Stimulated activated CD8-positive, alpha-beta memory T cell treated with anti-CD3 and anti-CD28 coated beads, Interleukin-4, amount 100 ng/mL, for 48 hours (primary cell): Measurements from ENCODE around the gene GAS2L2.

Source experiments
- DNase-seq: peaks from one replicate; pipeline ENCODE4 v3.0.0-alpha.2; 2020

GAS2L2 gene

DNA sequence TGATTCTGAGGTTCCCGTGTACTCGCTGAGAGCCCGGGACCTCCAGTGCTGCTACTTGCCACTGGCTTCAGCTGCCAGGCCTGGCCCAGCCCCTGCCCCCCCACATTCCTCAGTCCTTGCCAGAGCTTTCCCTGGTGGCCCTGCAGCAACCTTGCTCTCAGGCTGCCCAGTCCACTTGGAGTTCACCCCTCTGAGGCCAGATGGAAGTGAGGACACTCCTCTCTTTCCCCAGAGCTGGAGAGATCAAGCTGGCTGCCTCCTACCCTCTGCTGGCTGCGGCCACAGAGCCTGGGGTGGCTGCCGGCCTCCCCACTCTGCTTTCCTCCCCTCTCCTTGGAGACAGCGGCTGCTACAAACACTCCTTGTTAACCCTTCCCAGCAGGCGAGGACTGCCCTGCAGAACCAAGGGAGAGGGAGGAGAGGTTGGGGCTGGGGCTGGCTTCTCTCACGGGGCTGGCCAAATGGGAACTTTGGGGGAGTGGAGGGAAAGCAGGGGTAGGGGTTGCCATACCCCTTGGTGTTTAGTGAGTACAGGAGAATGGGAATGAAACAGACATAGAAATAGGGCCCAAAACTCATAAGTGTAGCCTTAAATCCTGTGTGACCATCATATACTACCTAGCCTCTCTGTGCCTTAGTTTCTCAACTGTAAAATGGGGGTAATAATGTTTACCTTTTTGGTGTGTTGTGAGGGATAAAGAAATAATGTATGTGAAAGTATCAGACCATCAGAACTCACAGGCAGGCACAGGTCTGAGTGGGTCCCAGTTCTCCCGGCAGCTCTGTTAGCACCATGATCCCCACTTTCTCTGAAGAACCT, at the start of gene GAS2L2:
Gene GAS2L2 (minus strand): TSS at position 295 of the 820 bp plus-strand sequence. CDS start 389 bp downstream, outside the sequence.
- DNase-seq = no peak

DNA sequence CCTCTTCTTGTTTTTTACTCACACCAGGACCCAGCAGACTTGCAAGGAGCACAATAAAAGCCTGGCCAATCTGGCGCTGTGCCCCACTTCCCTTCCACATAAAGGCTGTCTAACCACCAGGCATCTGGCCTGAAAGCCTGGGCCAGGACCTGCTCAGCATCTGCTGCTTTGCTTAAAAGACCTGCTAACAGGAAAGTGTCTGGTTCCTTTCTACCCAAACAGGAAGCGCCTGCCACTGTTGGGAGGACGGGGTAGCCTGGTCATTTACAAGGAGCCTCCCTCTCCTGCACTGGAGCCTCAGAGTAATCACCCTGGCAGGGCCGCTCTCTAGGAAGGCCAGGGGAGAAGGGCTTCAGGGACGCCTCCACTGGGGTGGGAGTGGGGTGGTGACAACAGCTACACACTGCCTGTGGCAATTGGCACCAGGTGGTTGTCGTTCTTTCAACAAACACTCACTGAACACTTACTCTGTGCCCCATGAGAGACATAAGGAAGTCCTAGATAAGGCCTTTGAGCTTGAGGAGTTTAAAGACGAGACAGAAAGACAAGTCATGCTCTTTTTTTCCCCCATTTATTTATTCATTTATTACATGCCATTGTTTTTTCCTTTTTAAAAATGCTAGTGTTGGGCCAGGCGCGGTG, 48.7 kb upstream of the GAS2L2 start:
- no peak for DNase-seq

DNA sequence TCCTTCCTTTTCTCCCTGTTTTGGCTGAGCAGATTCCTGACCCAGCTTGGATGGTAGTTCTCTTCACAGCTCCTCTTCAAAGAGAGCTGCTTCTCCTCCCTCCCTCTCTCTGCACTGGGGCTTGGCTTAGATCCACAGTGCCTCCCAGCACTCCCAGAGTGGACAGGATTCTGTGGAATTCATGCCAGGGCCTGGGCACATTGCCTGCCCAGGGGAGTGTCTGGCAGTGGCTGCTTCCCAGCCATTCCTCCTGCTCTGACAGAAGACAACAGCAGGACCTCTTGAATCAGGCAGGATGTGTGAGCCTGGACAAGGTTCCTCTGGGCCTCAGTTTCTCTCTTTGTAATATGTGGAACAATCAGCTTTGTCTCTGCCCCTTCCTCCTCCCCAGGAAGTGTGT, 46.9 kb upstream of the GAS2L2 start:
- DNase-seq = no peak

DNA sequence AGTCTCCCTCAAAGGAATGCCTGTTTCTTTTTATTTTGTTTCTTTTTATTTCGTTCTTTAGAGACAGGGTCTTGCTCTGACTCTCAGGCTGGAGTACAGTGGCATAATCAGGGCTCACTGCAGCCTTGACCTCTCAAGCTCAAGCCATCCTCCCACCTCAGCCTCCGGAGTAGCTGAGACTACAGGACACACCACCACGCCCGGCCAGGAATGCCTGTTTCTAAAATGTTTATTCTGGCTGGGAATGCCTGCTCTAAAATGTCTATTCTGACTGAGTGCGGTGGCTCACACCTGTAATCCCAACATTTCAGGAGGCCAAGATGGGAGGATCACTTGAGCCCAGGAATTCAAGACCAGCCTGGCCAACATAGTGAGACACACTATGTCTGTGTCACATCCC, 44.9 kb upstream of the GAS2L2 start:
- no peak for DNase-seq

DNA sequence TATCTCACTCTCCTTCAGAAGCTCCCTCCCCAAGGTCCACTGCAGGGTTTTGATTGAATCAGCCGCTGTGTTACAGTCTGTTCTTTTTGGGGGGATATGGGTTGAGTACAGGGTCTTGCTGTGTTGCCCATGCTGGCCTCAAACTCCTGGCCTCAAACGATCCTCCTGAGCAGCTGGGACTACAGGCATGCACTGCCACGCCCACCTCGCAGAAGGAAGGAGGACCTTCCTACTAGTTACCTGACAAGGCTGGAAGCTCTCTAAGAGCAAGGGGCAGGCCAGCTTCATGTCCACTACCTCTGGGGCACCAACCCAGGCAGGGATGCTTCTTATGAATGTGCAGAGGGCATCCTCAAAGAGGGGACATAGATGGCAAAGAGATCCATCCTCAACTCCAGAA, 44.3 kb upstream of the GAS2L2 start:
- no peak for DNase-seq

DNA sequence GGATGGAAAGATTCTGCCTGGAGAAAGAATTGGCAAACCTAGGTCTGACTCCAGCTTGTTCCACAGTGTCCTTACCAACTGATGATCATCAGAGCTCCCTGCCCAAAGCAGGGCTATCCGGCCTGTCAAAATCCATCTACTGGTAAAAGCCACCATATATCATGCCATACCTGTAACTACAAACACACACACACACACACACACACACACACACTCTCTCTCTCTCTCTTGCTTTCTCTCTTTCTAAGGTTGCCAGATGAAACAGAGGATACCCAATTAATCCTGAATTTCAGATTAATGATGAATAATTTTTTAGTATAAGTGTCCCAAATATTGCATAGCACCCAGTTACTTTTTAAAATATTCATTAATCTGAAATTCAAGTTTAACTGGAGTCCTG, 43.9 kb upstream of the GAS2L2 start:
- no peak for DNase-seq

DNA sequence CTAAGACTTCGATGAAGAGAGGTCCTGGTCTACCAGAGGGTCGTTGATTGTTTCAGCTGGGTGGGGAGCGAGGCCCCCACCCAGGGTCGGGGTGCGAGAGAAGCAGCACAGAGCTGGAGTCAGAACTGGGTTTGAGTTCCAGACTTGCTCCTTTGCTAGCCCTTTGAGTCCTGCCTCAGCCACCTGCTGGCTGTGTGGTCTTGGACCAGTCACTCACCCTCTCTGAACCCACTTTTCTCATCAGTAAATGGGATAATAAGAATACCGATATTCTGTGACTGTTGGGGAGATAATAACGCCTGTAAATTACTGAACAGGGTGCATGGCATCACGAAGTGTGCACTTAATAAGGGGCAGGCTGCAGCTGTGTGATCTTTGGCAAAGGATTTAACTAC, 42.8 kb upstream of the GAS2L2 start:
- no peak for DNase-seq

DNA sequence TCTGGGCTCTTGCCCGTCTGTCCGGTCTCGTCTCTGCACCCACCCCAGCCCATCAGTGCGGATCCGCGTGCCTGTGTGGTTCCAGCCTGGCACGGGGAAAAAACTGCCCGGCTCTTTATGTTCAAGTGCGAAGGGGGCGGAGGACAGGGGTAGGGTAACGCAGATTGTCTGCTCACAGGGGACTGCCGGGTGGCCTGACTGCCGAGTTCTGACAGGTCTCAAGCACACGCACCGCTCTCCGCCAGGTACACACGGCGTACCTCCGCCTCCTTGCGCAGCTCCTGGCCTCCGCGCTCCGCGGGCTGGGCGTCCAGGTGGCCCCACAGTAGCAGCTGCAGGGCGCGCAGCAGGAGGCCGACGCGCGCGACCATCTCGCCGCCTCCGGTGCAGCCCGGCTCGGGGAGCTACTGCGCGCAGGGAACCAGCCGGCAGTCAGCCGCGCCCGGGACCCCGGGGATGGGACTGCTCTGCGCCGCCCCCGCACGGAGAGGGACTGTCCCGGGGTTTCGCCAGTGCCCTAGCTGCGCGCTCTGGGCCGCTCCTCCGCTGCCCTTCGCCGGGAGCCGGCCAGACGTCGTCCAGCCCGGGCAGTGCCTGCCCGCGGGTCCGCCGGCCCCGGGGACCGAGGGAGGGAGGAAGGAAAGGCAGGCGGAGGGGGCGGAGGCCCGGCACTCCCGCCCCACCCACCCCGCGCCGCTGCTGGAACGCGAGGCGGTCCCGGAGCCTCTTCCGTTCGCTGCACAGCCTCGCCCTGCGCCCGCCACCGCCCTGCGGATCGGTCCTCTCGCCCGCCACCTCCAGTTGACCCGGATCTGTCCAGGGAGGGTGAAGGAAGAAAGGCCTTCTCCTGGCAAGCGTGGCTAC, 42.2 kb upstream of the GAS2L2 start, which contains the start of gene MMP28:
Gene MMP28 (minus strand): TSS at position 635 of the 864 bp plus-strand sequence. CDS start 264 bp downstream, at position 371.
- peak; percentile 59 for DNase-seq

DNA sequence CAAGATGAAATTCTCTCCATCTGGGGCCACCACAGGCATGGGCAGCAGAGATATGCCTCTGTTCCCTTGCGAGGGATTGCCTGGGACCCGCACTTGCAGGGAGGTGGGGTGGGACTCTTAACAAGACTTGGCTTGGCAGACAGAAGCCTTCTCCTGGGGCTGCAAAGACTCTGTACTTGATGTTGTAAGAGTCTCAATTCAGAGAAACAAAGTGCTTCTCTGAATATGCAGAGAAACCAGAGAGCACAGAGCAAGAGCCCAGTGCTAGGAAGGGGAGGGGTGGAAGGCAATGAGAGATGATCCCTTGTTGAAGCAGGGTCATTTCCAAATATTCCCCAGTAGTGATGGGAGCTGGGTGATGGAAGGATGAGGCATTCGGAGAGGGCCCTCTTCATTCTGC, 40.2 kb upstream of the GAS2L2 start:
- DNase-seq = peak; percentile 12

DNA sequence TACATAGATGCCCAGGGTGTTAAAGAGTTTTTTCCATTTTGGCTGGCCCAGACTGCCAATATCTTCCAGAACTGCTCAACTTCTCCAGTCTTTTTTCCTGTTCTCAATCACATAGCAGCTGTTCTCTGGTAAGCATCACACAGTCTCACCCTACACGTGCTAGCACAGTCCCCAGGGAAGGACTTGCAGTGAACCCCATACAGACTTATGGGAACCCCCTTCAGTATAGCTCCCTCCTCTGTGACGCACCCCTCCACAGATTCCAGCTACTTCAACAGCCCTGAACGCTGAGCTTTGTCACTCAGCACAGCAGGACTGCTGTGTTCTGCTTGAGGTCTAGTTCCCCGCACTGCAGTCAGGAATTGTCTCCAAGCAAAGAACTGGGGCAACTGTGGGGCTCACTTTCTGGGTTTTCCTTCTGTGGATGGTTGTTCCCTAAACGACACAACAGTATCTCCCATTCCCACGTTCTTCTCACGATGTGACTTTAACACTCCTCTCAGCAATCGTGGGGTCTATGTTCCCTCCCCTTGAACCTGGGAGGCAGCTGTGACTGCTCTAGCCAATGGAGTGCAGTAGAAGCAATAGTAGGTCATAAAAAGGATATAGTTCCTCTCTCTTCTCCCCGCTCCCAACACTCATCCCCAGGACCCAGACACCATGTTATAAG, 38.8 kb upstream of the GAS2L2 start:
- DNase-seq = no peak

DNA sequence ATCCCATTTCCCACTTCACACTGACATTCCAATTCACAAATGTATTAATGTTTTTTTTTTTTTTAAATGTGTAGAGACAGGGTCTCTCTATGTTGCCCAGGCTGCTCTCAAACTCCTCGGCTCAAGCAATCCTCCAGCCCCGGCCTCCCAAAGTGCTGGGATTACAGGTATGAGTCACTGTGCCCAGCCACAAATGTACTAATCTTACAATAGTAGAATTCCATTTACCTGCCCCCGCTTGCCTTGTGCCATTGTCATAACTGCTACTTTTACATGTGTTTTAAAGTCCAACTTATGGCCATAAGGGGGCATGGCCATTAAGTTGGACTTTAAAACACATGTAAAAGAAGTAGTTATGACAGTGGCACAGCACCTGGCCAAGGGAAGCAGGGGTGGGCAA, 37.8 kb upstream of the GAS2L2 start:
- no peak for DNase-seq

DNA sequence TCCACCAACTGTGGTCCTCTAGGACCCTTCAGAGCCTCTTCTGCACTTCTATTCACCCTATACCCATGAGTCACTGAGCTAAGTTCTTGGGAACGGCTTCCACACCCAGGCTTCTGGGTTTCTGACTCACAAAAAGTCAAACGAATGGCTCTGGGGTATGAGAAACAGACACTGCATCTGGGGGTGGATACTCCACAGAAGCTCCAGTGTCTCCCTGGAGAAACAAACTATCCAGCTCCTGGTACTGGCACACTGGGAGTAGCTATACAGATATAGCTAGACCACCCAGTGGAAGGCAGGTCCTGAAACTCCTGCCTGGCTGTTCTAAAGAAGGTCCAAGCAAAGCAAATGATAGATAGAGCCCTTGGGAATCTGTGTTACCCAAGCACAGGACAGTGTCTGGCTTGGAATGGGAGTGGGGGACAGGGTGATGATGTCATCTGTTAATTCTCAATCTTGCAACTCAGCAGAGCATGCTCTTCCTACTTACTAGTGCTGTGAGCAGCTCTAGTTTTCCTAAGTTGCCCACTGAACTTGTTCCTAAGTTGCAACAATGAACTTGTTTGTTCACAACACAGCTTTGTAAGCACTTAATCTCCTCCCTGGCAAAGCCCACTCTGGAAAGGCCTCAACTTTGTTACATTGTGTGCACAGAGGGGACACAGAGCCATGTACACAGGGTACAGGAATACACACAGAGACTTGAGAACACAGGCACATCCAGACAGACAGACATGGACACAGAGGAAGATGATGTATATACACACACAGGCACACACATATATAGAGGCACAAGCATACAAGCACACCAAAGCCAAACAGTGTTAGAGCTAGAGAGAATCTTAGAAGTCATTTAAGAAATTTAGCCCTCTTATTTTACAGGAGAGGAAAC, 35.7 kb upstream of the GAS2L2 start:
- DNase-seq = no peak

DNA sequence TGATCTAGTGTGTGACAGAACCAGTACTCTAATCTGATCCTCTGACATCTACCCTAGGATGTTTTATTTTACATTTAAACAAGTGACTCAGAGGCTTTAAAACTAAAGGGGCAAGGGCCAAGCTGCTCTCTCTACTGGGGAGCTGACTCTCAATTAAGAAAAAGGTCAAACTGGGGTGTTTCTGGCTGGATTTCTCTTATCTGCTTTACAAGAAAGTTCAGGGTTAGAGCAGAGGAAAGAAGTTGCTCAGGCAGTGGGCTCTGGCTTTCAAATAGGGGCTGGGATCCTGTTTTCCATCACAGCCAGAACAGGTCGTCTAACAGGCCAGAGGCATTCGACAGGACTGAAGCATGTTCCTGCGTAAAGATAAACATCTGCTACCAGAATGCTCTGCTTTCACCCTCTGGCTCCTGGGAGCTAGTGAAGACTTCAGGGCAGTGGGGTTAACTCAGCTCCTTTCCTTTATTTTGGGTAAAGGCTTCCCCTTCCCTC, 33.9 kb upstream of the GAS2L2 start:
- DNase-seq = no peak

DNA sequence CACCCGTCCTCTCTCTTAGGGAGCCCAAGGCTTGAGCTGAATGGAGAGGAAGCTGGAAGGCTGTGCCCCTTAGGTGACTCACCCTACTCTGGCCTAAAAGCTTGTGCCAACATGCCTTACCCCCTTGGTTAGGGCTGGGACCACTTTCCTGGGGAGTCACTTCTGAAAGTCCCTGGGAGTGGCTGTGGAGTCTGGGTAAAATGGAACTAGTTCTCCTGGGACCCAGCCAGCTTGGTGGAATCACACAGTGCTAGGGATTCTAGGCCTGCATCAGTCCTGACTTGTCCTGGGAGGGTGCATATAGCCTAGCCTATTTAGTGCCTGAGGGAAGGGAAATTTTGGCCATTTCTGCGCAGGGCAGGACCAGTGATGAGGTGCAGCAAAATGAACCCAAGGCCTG, 31.9 kb upstream of the GAS2L2 start:
- no peak for DNase-seq

DNA sequence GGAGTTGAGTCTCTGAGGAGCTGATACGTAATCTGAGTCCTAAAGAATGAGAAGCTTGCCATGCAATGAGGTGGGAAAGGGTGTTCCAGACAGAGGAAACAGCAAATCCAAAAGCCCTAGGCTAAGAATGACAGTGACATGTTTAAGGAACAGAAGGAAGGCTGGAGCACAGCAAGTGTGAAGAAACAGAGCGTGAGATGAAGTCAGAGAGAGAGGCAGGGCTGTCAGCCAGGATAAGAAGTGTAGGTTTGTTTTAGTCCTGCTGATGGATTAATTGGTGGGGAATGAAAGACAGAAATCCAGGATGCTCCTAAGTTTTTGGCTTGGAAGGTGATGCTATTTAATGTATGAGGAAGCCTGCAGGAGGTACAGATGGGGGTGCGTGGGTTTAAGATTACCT, 27.9 kb upstream of the GAS2L2 start:
- no peak for DNase-seq

DNA sequence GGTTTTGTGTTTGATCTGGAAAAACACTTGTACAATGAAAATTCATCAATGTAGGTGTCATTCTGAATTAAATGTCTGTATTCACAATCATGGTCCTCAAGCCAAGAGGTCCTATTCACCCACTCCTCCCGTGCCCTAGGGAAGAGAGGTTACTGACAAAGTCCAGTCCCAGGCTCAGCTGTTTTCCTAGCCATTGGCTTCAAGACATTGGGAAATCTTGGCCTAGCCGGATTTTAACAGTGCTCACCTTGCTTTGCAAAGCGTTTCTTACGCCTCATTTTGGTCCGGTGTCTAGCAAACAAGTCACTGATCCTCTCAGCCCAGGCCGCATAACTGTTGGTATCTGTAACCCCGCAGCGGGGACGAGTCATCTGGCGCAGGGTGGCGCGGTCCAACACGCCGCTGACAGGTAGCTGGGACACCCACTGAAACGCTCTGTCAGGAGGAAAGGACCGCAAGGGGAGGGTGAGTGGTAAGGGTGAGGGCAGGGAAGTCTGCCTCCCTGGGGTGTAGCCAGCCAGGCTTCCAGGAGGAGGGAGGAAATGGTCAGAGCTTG, 25.7 kb upstream of the GAS2L2 start:
- no peak for DNase-seq

DNA sequence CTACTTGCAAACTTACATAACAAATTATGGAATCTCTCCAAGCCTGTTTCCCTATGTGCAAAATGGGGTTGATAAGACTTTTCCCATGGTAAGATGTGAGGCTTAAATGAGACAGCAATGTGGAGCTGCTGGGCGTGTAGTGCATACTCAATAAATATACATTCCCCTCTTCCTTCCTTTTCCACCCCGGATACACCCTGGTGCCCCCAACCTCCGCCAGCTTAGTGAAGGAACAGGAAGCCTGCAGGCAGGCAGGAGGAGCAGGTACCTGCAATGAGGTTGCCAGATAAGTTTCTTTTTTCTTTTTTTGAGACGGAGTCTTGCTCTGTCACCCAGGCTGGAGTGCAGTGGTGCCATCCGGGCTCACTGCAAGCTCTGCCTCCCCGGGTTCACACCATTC, 22.5 kb upstream of the GAS2L2 start:
- DNase-seq = no peak

DNA sequence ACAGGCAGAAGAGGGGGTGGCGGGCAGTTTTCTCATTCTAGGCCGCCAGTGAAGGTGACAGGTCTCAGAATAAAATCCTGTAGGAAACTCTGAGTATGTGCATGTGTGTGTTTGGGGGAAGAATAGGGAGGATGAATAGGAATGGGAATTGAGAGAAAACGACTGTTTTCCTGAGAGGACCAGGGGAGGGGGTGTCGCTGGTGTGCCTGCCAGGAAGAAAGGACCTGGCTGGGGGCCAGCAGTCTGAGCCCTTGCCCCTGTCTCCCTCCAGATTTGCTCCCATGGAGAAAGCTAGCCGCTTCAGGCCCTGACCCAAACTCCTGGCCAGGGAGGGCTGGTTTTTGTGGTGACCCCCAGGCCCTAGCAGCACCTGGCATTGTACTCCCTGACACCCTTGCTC, 22.0 kb upstream of the GAS2L2 start:
- no peak for DNase-seq

DNA sequence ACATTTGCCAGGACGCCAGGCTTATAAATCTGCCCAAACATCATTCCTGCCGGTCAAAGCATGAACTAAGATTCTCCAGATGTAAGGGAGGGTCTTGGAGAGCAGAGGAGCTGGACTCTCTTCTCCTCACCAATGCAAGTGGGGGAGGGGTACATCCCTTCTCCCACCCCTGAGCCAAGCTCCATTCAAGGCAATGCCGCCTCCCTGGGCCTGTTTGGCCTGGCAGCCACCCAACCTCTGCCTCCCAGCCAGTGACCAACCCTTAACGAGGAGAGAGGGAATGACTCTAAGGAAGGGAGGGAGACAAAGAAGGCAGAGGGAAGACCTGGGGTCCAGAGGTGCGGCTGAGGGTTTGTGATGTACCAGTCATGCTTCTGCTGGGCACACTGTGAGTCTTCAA, 21.5 kb upstream of the GAS2L2 start:
- DNase-seq = no peak

DNA sequence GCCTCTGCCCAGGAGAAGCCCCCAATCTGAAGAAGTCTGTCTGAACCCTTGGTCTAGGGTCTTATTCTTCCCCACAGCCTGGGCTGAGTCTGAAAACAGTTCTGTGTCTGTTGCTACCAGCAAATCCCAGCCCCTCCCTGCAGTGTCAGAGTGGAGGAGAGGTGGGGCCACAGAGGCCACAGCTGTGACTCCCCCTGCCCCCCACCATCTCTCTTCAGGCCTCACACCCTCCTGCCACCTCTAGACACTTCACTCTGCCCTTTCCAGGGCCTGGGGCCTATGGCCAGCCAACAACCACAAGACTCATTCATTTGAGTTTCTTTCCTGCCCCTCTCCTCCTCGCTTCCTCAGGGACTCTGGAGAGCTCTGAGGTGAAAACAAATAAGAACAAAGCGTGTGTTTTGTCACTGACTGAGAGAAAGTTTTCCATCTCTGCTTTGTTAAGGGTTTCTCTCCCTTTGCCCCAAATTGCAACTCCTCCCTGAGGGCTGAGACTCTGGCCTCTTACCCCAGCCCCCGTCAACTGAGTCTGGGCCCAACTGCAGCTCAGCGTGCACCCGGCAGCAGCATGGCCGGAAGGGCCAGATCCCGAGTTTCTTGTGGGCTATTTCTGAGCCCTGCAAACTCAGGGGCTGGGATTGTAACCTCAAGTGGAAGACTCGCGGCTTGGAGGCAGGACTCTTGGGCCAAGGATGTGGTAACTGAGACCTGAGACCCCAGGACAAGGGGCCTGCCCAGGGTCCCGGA, 20.8 kb upstream of the GAS2L2 start:
- no peak for DNase-seq

DNA sequence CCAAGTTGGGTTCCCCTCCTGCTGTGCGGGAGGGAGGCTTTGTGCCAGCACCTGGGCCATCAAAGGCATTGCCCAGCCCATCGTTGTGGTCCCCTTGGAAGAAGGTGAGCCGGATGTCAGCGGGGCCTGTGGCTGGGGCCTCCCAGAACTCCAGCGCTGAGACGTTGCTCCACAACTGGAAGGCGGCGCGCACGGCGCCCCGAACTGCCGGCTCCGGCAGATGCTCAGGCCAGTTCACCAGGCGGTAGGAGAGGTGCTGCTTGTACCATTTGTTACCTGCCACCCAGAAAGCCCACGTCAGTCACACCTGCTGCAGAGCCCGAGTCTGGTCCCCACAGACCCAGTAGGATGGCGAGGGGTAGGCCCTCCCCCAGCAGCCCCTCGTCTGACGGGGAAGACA, 20.1 kb upstream of the GAS2L2 start:
- DNase-seq = no peak
